ENCODE measurements around the gene TSPAN1.
A peak's percentile ranks its signal among the peaks of the same experiment; 100 is the strongest.

TSPAN1 gene

GRCh38 chr1:46188295-46189030, 13.6 kb downstream of the TSPAN1 start:
- peak; percentile 37 for DNase-seq

GRCh38 chr1:46190539-46190938, 15.7 kb downstream of the TSPAN1 start:
- no peak for DNase-seq

GRCh38 chr1:46191033-46191701, 16.3 kb downstream of the TSPAN1 start:
- no peak for DNase-seq

- DNase-seq, result no peak
Measured at GRCh38 chr1:46192171-46192570, 17.3 kb downstream of the TSPAN1 start.

- DNase-seq, result no peak
Measured at GRCh38 chr1:46193285-46193684, 18.4 kb downstream of the TSPAN1 start.

- DNase-seq, result no peak
Measured at GRCh38 chr1:46193984-46194570, 19.2 kb downstream of the TSPAN1 start.

GRCh38 chr1:46194641-46195193, 19.8 kb downstream of the TSPAN1 start:
- DNase-seq, result no peak

- DNase-seq, result no peak
Measured at GRCh38 chr1:46196609-46197008, 21.7 kb downstream of the TSPAN1 start.

- DNase-seq, result no peak
Measured at GRCh38 chr1:46197560-46197963, 22.7 kb downstream of the TSPAN1 start.

- DNase-seq, result peak; percentile 79
Measured at GRCh38 chr1:46197964-46198811, 23.3 kb downstream of the TSPAN1 start, which contains the start of gene POMGNT1. POMGNT1 (minus strand) TSS chr1:46198434; CDS start chr1:46197821, 613 bp downstream.

- DNase-seq, result no peak
Measured at GRCh38 chr1:46199233-46199749, 24.4 kb downstream of the TSPAN1 start.

- DNase-seq, result no peak
Measured at GRCh38 chr1:46203738-46204405, 29.0 kb downstream of the TSPAN1 start.

- DNase-seq, result no peak
Measured at GRCh38 chr1:46204406-46204742, 29.5 kb downstream of the TSPAN1 start.

GRCh38 chr1:46205141-46205540, 30.3 kb downstream of the TSPAN1 start:
- no peak for DNase-seq

GRCh38 chr1:46205791-46206190, 30.9 kb downstream of the TSPAN1 start:
- DNase-seq, result no peak

GRCh38 chr1:46206399-46206798, 31.5 kb downstream of the TSPAN1 start:
- DNase-seq, result no peak

GRCh38 chr1:46210561-46210960, 35.7 kb downstream of the TSPAN1 start:
- no peak for DNase-seq

- no peak for DNase-seq
Measured at GRCh38 chr1:46211051-46211450, 36.2 kb downstream of the TSPAN1 start.

GRCh38 chr1:46215504-46215903, 40.6 kb downstream of the TSPAN1 start:
- DNase-seq, result no peak

- DNase-seq, result peak; percentile 41
Measured at GRCh38 chr1:46218443-46218842, 43.6 kb downstream of the TSPAN1 start.

GRCh38 chr1:46219551-46220520, 44.9 kb downstream of the TSPAN1 start:
- no peak for DNase-seq
